Measurements from ENCODE around the gene KPNA2. TPM values are rescaled to one million over a fixed set of nuclear protein-coding genes. Genes with fewer than 3 reads are reported as not detected.

The KPNA2 gene
- total and polyA plus RNA-seq, 9 of the 15 experiments (the other 6 are each of a cell fraction or from before 2014, with no cell fraction given), result 132 to 984 (median 241) TPM

DNA sequence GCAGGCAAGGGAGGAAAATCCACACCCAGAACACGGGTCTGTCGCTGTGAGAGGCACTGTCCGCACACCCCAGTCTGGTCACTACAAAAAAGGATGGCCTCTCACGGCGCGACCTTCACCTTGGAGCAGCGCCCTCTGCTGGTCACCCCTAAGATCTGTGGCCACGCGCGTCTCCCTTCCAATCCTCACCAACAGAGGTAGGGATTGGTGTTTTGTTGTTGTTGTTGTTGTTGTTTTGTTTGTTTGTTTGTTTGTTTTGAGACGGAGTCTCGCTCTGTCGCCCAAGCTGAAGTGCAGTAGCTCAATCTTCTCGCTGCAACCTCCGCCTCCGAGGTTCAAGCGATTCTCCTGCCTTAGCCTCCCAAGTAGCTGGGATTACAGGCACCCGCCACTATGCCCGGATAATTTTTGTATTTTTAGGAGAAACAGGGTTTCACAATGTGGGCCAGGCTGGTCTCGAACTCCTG is 24.3 kb upstream of the KPNA2 start (continued):
- TF ChIP-seq TEAD1 (CRISPR knock-in tag; IDR thresholded peaks at IDR 0.05) (no peak), SMC3 (conservative IDR thresholded peaks at IDR 0.05; ENCODE audit: insufficient read depth, low read depth, low read length) (peak; percentile 41; the same call in 1 of the 2 replicates), NR2C1 (IDR thresholded peaks at IDR 0.05) (peak; percentile 80), NR2C1 (tag; IDR thresholded peaks at IDR 0.05) (peak; percentile 84), CREM (IDR thresholded peaks at IDR 0.05; ENCODE audit: low read depth) (0 out of 2 replicates have a peak, but pooled peaks have one; percentile 20), NCOR1 (IDR thresholded peaks at IDR 0.05) (no peak), ARNT (IDR thresholded peaks at IDR 0.05) (peak in 1 of 2 experiments; percentile 44; a peak in 1 of 4 replicates), SAFB (IDR thresholded peaks at IDR 0.05; ENCODE audit: borderline replicate concordance, low read depth, low read length) (no peak), RBFOX2 (IDR thresholded peaks at IDR 0.05; ENCODE audit: low read depth, low read length) (0 out of 2 replicates have a peak, but pooled peaks have one; percentile 35)
- TF ChIP-seq, protein P1, sequence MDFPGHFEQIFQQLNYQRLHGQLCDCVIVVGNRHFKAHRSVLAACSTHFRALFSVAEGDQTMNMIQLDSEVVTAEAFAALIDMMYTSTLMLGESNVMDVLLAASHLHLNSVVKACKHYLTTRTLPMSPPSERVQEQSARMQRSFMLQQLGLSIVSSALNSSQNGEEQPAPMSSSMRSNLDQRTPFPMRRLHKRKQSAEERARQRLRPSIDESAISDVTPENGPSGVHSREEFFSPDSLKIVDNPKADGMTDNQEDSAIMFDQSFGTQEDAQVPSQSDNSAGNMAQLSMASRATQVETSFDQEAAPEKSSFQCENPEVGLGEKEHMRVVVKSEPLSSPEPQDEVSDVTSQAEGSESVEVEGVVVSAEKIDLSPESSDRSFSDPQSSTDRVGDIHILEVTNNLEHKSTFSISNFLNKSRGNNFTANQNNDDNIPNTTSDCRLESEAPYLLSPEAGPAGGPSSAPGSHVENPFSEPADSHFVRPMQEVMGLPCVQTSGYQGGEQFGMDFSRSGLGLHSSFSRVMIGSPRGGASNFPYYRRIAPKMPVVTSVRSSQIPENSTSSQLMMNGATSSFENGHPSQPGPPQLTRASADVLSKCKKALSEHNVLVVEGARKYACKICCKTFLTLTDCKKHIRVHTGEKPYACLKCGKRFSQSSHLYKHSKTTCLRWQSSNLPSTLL (IDR thresholded peaks at IDR 0.05), result no peak
- TF ChIP-seq, protein P2, sequence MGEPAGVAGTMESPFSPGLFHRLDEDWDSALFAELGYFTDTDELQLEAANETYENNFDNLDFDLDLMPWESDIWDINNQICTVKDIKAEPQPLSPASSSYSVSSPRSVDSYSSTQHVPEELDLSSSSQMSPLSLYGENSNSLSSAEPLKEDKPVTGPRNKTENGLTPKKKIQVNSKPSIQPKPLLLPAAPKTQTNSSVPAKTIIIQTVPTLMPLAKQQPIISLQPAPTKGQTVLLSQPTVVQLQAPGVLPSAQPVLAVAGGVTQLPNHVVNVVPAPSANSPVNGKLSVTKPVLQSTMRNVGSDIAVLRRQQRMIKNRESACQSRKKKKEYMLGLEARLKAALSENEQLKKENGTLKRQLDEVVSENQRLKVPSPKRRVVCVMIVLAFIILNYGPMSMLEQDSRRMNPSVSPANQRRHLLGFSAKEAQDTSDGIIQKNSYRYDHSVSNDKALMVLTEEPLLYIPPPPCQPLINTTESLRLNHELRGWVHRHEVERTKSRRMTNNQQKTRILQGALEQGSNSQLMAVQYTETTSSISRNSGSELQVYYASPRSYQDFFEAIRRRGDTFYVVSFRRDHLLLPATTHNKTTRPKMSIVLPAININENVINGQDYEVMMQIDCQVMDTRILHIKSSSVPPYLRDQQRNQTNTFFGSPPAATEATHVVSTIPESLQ (CRISPR knock-in tag; IDR thresholded peaks at IDR 0.05), result no peak
- TF ChIP-seq, protein P3, sequence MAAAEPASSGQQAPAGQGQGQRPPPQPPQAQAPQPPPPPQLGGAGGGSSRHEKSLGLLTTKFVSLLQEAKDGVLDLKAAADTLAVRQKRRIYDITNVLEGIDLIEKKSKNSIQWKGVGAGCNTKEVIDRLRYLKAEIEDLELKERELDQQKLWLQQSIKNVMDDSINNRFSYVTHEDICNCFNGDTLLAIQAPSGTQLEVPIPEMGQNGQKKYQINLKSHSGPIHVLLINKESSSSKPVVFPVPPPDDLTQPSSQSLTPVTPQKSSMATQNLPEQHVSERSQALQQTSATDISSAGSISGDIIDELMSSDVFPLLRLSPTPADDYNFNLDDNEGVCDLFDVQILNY (CRISPR knock-in tag; IDR thresholded peaks at IDR 0.05), result no peak
- TF ChIP-seq, protein P4, sequence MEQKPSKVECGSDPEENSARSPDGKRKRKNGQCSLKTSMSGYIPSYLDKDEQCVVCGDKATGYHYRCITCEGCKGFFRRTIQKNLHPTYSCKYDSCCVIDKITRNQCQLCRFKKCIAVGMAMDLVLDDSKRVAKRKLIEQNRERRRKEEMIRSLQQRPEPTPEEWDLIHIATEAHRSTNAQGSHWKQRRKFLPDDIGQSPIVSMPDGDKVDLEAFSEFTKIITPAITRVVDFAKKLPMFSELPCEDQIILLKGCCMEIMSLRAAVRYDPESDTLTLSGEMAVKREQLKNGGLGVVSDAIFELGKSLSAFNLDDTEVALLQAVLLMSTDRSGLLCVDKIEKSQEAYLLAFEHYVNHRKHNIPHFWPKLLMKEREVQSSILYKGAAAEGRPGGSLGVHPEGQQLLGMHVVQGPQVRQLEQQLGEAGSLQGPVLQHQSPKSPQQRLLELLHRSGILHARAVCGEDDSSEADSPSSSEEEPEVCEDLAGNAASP (IDR thresholded peaks at IDR 0.05), result no peak

All from K562 (cell line).